ENCODE results near the gene PHLDB2. TPM values are rescaled to one million over a fixed set of nuclear protein-coding genes. Genes with fewer than 3 reads are reported as not detected.

The PHLDB2 gene
- total RNA-seq, 1 experiment from 2014 or later: 90.1 TPM

DNA sequence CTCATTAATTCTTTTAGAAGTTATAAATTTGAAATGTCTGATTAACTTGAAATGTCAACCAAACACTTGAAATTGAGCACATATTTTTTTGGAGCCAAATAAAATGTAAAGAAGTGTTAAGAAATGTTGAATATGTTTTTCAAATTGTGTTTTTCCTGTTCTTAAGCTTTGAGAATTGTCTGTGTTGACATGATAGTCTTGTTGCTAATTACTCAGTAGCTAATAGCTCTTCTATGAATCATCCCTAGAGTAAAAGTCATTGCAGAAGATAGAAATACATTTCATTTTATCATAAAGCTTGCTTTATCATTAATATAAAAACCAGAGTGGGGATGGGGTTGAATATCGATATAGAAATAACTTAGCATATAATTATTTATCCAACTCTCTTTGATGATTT, 77.9 kb downstream of the PHLDB2 start:
- peak overlapping the region; percentile 58 for H3K9ac ChIP-seq (ENCODE audit: low read length)
- peaks cover 9% of the 10 kb centered on the region for H3F3A ChIP-seq (ENCODE audit: low read length, unreplicated experiment)
- CTCF ChIA-PET: interaction anchor here (0.8 to 1.3 kb wide), 3 partner anchors 19 to 32 kb away, joined by 3 to 9 read pairs (median 4); no protein-coding TSS in a partner anchor
- H4K20me1 ChIP-seq (ENCODE audit: low read length): no peaks in the 10 kb centered on the region
- ATAC-seq (no peak; the same call in 1 of the 2 replicates), DNase-seq (peak; percentile 52)
- peak overlapping the region; percentile 18; the same call in 1 of the 2 replicates for H3K4me3 ChIP-seq (ENCODE audit: low read length)
- intact Hi-C loops (cut with micrococcal nuclease): loop anchor here (1.0 to 2.0 kb wide), 3 partner anchors 20 to 34 kb away; no protein-coding TSS in a partner anchor
- peaks cover 60% of the 10 kb centered on the region for H3K36me3 ChIP-seq (ENCODE audit: low read depth, low read length)
- H3K9me2 ChIP-seq (replicated peaks; ENCODE audit: low read length): no peaks in the 10 kb centered on the region
- no peak overlapping the region for H2AFZ ChIP-seq (ENCODE audit: low read length)
- no peaks in the 10 kb centered on the region for H3K9me3 ChIP-seq (ENCODE audit: low read length)
- H3K79me2 ChIP-seq (ENCODE audit: low read length): peaks cover 14% of the 10 kb centered on the region; the same call in 1 of the 2 replicates
- peaks cover 45% of the 10 kb centered on the region for H3K4me1 ChIP-seq (ENCODE audit: insufficient read depth, low read length)
- H3K4me2 ChIP-seq (ENCODE audit: low read length): peak overlapping the region; percentile 61
- H3K27ac ChIP-seq (ENCODE audit: low read length): peak overlapping the region; percentile 89
- TF ChIP-seq EZH2 (IDR thresholded peaks at IDR 0.05; ENCODE audit: low read length, unreplicated experiment): no peak
- no peak for TF ChIP-seq EZH2phosphoT487 (IDR thresholded peaks at IDR 0.05; ENCODE audit: borderline replicate concordance, low read length)
- no peak for TF ChIP-seq CTCF (conservative IDR thresholded peaks at IDR 0.05; ENCODE audit: low read depth, low read length)
- BruUV-seq (replicated peaks): no TSS peak
- H3K27me3 ChIP-seq (ENCODE audit: low read length): no peaks in the 10 kb centered on the region
- POLR2A ChIA-PET (ENCODE audit: unreplicated experiment): interaction anchor here (0.6 to 1.1 kb wide), 2 partner anchors 76 to 198 kb away, joined by 3 to 6 read pairs; no protein-coding TSS in a partner anchor

DNA sequence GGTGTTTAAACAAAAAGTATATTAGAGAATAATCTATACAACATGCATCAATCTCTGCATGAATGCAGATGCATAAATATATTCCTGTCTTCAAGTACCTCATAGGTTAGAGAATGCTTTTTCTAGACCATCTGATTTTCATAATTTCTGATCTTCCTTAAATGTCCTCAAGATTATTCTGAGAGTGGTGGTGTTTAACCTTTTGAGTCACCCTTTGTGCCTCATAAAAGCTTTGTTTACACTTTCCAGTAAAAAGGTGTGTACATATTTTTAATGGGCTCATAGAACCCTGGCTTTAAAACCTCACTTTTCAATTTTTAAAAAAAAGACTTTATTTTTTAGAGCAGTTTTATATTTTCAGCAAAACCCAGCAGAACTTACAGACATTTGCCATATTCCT, 78.8 kb downstream of the PHLDB2 start:
- peaks cover 9% of the 10 kb centered on the region for H3F3A ChIP-seq (ENCODE audit: low read length, unreplicated experiment)
- H3K27ac ChIP-seq (ENCODE audit: low read length): peak overlapping the region; percentile 89
- BruUV-seq (replicated peaks): no TSS peak
- POLR2A ChIA-PET (ENCODE audit: unreplicated experiment): no interaction called here
- H4K20me1 ChIP-seq (ENCODE audit: low read length): no peaks in the 10 kb centered on the region
- H3K27me3 ChIP-seq (ENCODE audit: low read length): no peaks in the 10 kb centered on the region
- peak overlapping the region; percentile 61 for H3K4me2 ChIP-seq (ENCODE audit: low read length)
- H3K36me3 ChIP-seq (ENCODE audit: low read depth, low read length): peaks cover 55% of the 10 kb centered on the region
- 0 out of 2 replicates have a peak, but pooled peaks have one; percentile 3 for ATAC-seq
- intact Hi-C loops (cut with micrococcal nuclease): loop anchor here (2.0 kb wide), 2 partner anchors 21 to 25 kb away; no protein-coding TSS in a partner anchor
- H3K9ac ChIP-seq (ENCODE audit: low read length): no peak overlapping the region
- peaks cover 47% of the 10 kb centered on the region for H3K4me1 ChIP-seq (ENCODE audit: insufficient read depth, low read length)
- no peak overlapping the region for H2AFZ ChIP-seq (ENCODE audit: low read length)
- H3K4me3 ChIP-seq (ENCODE audit: low read length): no peak overlapping the region
- DNase-seq: peak; percentile 49
- H3K9me2 ChIP-seq (replicated peaks; ENCODE audit: low read length): no peaks in the 10 kb centered on the region
- TF ChIP-seq CTCF (conservative IDR thresholded peaks at IDR 0.05; ENCODE audit: low read depth, low read length) (no peak), EZH2phosphoT487 (IDR thresholded peaks at IDR 0.05; ENCODE audit: borderline replicate concordance, low read length) (no peak), EZH2 (IDR thresholded peaks at IDR 0.05; ENCODE audit: low read length, unreplicated experiment) (no peak)
- H3K9me3 ChIP-seq (ENCODE audit: low read length): no peaks in the 10 kb centered on the region
- peaks cover 14% of the 10 kb centered on the region; the same call in 1 of the 2 replicates for H3K79me2 ChIP-seq (ENCODE audit: low read length)
- CTCF ChIA-PET: no interaction called here

DNA sequence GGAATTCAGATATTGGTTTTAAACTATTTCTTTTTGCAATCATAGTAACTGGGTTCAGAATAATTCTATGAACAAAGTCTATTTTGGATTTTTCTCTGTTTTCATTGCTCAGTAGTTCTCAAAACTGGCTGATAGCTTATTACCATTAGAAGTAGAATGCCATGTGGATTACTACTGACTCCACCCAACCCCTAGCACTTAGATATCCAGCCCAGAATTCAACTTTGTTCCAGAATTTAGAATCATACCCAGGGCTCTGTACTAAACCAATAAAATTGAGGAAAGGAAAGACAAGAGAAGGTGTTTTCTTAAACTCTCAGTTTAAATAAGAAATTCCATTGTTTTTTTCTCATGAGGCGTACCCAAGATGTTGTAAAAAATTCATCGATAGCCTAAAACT, 80.8 kb downstream of the PHLDB2 start:
- H3K4me3 ChIP-seq (ENCODE audit: low read length): no peak overlapping the region
- H3F3A ChIP-seq (ENCODE audit: low read length, unreplicated experiment): peaks cover 9% of the 10 kb centered on the region
- H3K9me2 ChIP-seq (replicated peaks; ENCODE audit: low read length): no peaks in the 10 kb centered on the region
- H4K20me1 ChIP-seq (ENCODE audit: low read length): no peaks in the 10 kb centered on the region
- no peak overlapping the region for H3K4me2 ChIP-seq (ENCODE audit: low read length)
- H3K9ac ChIP-seq (ENCODE audit: low read length): no peak overlapping the region
- no peak overlapping the region for H2AFZ ChIP-seq (ENCODE audit: low read length)
- H3K36me3 ChIP-seq (ENCODE audit: low read depth, low read length): peaks cover 43% of the 10 kb centered on the region
- H3K4me1 ChIP-seq (ENCODE audit: insufficient read depth, low read length): peaks cover 59% of the 10 kb centered on the region
- ATAC-seq (no peak), DNase-seq (peak; percentile 37)
- H3K79me2 ChIP-seq (ENCODE audit: low read length): peaks cover 14% of the 10 kb centered on the region; the same call in 1 of the 2 replicates
- no peak for TF ChIP-seq EZH2phosphoT487 (IDR thresholded peaks at IDR 0.05; ENCODE audit: borderline replicate concordance, low read length)
- no peak for TF ChIP-seq EZH2 (IDR thresholded peaks at IDR 0.05; ENCODE audit: low read length, unreplicated experiment)
- no peak for TF ChIP-seq CTCF (conservative IDR thresholded peaks at IDR 0.05; ENCODE audit: low read depth, low read length)
- intact Hi-C loops (cut with micrococcal nuclease): no loop called here
- CTCF ChIA-PET: no interaction called here
- no peaks in the 10 kb centered on the region for H3K9me3 ChIP-seq (ENCODE audit: low read length)
- H3K27me3 ChIP-seq (ENCODE audit: low read length): no peaks in the 10 kb centered on the region
- no TSS peak for BruUV-seq (replicated peaks)
- no peak overlapping the region for H3K27ac ChIP-seq (ENCODE audit: low read length)
- POLR2A ChIA-PET (ENCODE audit: unreplicated experiment): no interaction called here

Measured in PC-3 (cell line).